ENCODE results near the gene SCLY. TPM values are rescaled to one million over a fixed set of nuclear protein-coding genes. Genes with fewer than 3 reads are reported as not detected.

SCLY gene
- total and polyA plus RNA-seq, 2 of the 13 experiments (the other 11 are each of a cell fraction or from before 2014, with no cell fraction given), result 27.9 to 38.6 TPM

GRCh38 chr2:238079874-238080327, 19.1 kb downstream of the SCLY start (continued):
- TF ChIP-seq RFX3 (CRISPR knock-in tag; IDR thresholded peaks at IDR 0.05) (peak; percentile 49; the same call in 1 of the 2 replicates), ZNF687 (CRISPR knock-in tag; IDR thresholded peaks at IDR 0.05) (no peak), ZNF614 (CRISPR knock-in tag; IDR thresholded peaks at IDR 0.05; ENCODE audit: borderline replicate concordance) (peak; percentile 98), EZH2 (conservative IDR thresholded peaks at IDR 0.05; ENCODE audit: low read depth, low read length) (no peak), ZBED4 (CRISPR knock-in tag; IDR thresholded peaks at IDR 0.05; ENCODE audit: borderline replicate concordance) (peak; percentile 68; the same call in 1 of the 2 replicates), MYPOP (CRISPR knock-in tag; IDR thresholded peaks at IDR 0.05) (peak; percentile 57; the same call in 1 of the 2 replicates), DZIP1 (CRISPR knock-in tag; IDR thresholded peaks at IDR 0.05) (no peak), KDM6A (CRISPR knock-in tag; IDR thresholded peaks at IDR 0.05; ENCODE audit: low read depth) (peak; percentile 84; the same call in 1 of the 2 replicates), NCOR1 (IDR thresholded peaks at IDR 0.05; ENCODE audit: borderline replicate concordance, low read length) (no peak; the same call in 1 of the 2 replicates), ZNF773 (CRISPR knock-in tag; IDR thresholded peaks at IDR 0.05; ENCODE audit: borderline replicate concordance) (no peak), BRD4 (CRISPR knock-in tag; IDR thresholded peaks at IDR 0.05) (no peak), EEA1 (CRISPR knock-in tag; IDR thresholded peaks at IDR 0.05; ENCODE audit: borderline replicate concordance) (no peak), TMF1 (CRISPR knock-in tag; IDR thresholded peaks at IDR 0.05; ENCODE audit: low read depth) (no peak), ZFX (CRISPR knock-in tag; IDR thresholded peaks at IDR 0.05; ENCODE audit: low read depth) (peak; percentile 9; the same call in 1 of the 2 replicates)
- TF ChIP-seq, protein P1, sequence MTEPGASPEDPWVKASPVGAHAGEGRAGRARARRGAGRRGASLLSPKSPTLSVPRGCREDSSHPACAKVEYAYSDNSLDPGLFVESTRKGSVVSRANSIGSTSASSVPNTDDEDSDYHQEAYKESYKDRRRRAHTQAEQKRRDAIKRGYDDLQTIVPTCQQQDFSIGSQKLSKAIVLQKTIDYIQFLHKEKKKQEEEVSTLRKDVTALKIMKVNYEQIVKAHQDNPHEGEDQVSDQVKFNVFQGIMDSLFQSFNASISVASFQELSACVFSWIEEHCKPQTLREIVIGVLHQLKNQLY (CRISPR knock-in tag; IDR thresholded peaks at IDR 0.05), result peak; percentile 82
